NB4 (cell line): Measurements from ENCODE around the gene OLFML2A.

ENCODE experiments used
- CTCF ChIP-seq: IDR thresholded peaks from one replicate; pipeline ENCODE4 v1.5.1; 2012; ENCODE audit warnings: low read depth, low read length
- POLR2A ChIP-seq: IDR thresholded peaks from 2 replicates; pipeline ENCODE4 v1.6.1; 2011; ENCODE audit warnings: mild to moderate bottlenecking; ENCODE audit not compliant: insufficient read length; ENCODE audit errors: extremely low read depth

GRCh38 chr9:124834591-124834990, 57.7 kb downstream of the OLFML2A start:
- TF ChIP-seq POLR2A (no peak), CTCF (no peak)
